ENCODE measurements around the gene TACC2.

- TF ChIP-seq POLR2A (IDR thresholded peaks at IDR 0.05) = no peak
- TF ChIP-seq CTCF (IDR thresholded peaks at IDR 0.05 in 4 of 5, conservative IDR thresholded peaks at IDR 0.05 in 1 of 5) = no peak
Measured at GRCh38 chr10:122173337-122173736, 184.4 kb downstream of the TACC2 start.

Measured in gastrocnemius medialis (tissue), 4 donors.